ENCODE measurements around the gene TMEM200B.

- TF ChIP-seq REST (IDR thresholded peaks at IDR 0.05; ENCODE audit: low read depth) (no peak), POLR2A (IDR thresholded peaks at IDR 0.05; ENCODE audit: borderline replicate concordance, extremely low read depth, insufficient read depth, insufficient read length) (no peak), YY1 (IDR thresholded peaks at IDR 0.05; ENCODE audit: extremely low read depth, insufficient replicate concordance, low read depth, low read length) (no peak), JUND (IDR thresholded peaks at IDR 0.05) (no peak), SIN3A (IDR thresholded peaks at IDR 0.05; ENCODE audit: low read depth) (no peak), CEBPB (IDR thresholded peaks at IDR 0.05; ENCODE audit: low read depth) (no peak)
- TF ChIP-seq, protein P1, sequence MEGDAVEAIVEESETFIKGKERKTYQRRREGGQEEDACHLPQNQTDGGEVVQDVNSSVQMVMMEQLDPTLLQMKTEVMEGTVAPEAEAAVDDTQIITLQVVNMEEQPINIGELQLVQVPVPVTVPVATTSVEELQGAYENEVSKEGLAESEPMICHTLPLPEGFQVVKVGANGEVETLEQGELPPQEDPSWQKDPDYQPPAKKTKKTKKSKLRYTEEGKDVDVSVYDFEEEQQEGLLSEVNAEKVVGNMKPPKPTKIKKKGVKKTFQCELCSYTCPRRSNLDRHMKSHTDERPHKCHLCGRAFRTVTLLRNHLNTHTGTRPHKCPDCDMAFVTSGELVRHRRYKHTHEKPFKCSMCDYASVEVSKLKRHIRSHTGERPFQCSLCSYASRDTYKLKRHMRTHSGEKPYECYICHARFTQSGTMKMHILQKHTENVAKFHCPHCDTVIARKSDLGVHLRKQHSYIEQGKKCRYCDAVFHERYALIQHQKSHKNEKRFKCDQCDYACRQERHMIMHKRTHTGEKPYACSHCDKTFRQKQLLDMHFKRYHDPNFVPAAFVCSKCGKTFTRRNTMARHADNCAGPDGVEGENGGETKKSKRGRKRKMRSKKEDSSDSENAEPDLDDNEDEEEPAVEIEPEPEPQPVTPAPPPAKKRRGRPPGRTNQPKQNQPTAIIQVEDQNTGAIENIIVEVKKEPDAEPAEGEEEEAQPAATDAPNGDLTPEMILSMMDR (IDR thresholded peaks at IDR 0.05 in 2 of 3, conservative IDR thresholded peaks at IDR 0.05 in 1 of 3; ENCODE audit: borderline replicate concordance in 1 of 3, insufficient read depth in 1 of 3, low read depth in 2 of 3, low read length in 2 of 3): no peak
Measured at GRCh38 chr1:29083317-29084195, 40.1 kb downstream of the TMEM200B start.

Data from HCT116 (cell line).